CD8-positive, alpha-beta memory T cell (primary cell): Measurements from ENCODE around the gene CRTC2. TPM values are rescaled to one million over a fixed set of nuclear protein-coding genes. Genes with fewer than 3 reads are reported as not detected.

ENCODE experiments used
- CTCF ChIA-PET: fragments of 350-600 bp; sonication (Branson Sonifier 250); formaldehyde crosslinking; loops from one replicate; lab custom pipeline; 2021; ENCODE audit warnings: antibody characterized with exemption; lab: Charles Lee
- POLR2A ChIA-PET: fragments of 350-600 bp; sonication (Branson Sonifier 250); formaldehyde crosslinking; loops from one replicate; lab custom pipeline; 2021; ENCODE audit warnings: antibody characterized with exemption; lab: Charles Lee
- DNase-seq, 5 donors: peaks; one replicate each; pipeline versions ENCODE4 v3.0.0 to v3.0.0-alpha.2; 2020 to 2022; ENCODE audit warnings: mixed read lengths in 1 of 5
- H3K27ac ChIP-seq: one replicate; pipeline ENCODE4 v1.7.0; 2013; ENCODE audit warnings: low read depth, mild to moderate bottlenecking, low read length, moderate library complexity
- H3K27me3 ChIP-seq: 2 replicates; pipeline ENCODE4 v1.7.0; 2013; ENCODE audit warnings: low read length, mild to moderate bottlenecking; ENCODE audit not compliant: insufficient read depth, poor library complexity, severe bottlenecking
- H3K36me3 ChIP-seq: 2 replicates; pipeline ENCODE4 v1.7.0; 2013; ENCODE audit warnings: mild to moderate bottlenecking, low read length, moderate library complexity; ENCODE audit not compliant: insufficient read depth
- H3K4me1 ChIP-seq: 2 replicates; pipeline ENCODE4 v1.7.0; 2013; ENCODE audit warnings: mild to moderate bottlenecking, low read length, moderate library complexity; ENCODE audit not compliant: insufficient read depth
- H3K4me3 ChIP-seq: 2 replicates; pipeline ENCODE4 v1.7.0; 2013; ENCODE audit warnings: mild to moderate bottlenecking, low read length
- H3K9me3 ChIP-seq: 2 replicates; pipeline ENCODE4 v1.7.0; 2013; ENCODE audit warnings: mild to moderate bottlenecking, low read length
- H3K27ac Mint-ChIP-seq, 8 donors: one replicate each; pipeline ENCODE4 v1.8.0; 2020 to 2021; ENCODE audit warnings: mixed read lengths in 8 of 8, mild to moderate bottlenecking in 6 of 8, inconsistent platforms in 3 of 8, moderate library complexity in 3 of 8
- H3K27me3 Mint-ChIP-seq, 2 donors: one replicate each; pipeline ENCODE4 v1.8.0; 2020 to 2021; ENCODE audit warnings: mixed read lengths in 2 of 2, mild to moderate bottlenecking in 1 of 2, moderate library complexity in 1 of 2
- H3K36me3 Mint-ChIP-seq, 3 donors: one replicate each; pipeline ENCODE4 v1.8.0; 2020 to 2021; ENCODE audit warnings: mixed read lengths in 3 of 3, inconsistent platforms in 1 of 3, mild to moderate bottlenecking in 1 of 3
- H3K4me1 Mint-ChIP-seq, 3 donors: one replicate each; pipeline ENCODE4 v1.8.0; 2020 to 2021; ENCODE audit warnings: mixed read lengths in 3 of 3, inconsistent platforms in 1 of 3, mild to moderate bottlenecking in 1 of 3
- H3K4me3 Mint-ChIP-seq, 7 donors: one replicate each; pipeline ENCODE4 v1.8.0; 2020 to 2021; ENCODE audit warnings: mixed read lengths in 7 of 7, mild to moderate bottlenecking in 6 of 7, moderate library complexity in 4 of 7, inconsistent platforms in 2 of 7
- H3K9me3 Mint-ChIP-seq, 5 donors: one replicate each; pipeline ENCODE4 v1.8.0; 2020 to 2022; ENCODE audit warnings: mixed read lengths in 5 of 5, mild to moderate bottlenecking in 3 of 5, moderate library complexity in 2 of 5, inconsistent platforms in 1 of 5
- polyA plus RNA-seq: library from polyadenylated mRNA; unstranded; fragments of 300-500 nt; fragmentation: Illumina TruSeq; gene quantifications from one replicate; pipeline ENCODE4 v1.2.3, GENCODE V29; 2021
- total RNA-seq, 2 experiments: library from RNA; stranded (reverse); gene quantifications; one replicate each; pipeline ENCODE4 v1.2.3, GENCODE V29; 2021

CRTC2 gene
- total and polyA plus RNA-seq, 3 experiments from 2014 or later, result 38.9 to 63.2 (median 53.9) TPM

- DNase-seq, result peak; percentile 72 to 82 (median 77)
- H3K4me1 Mint-ChIP-seq, result peaks cover 30 to 48% (median 42%) of the 10 kb centered on the region in 3 donors
- no peaks in the 10 kb centered on the region for H3K27me3 ChIP-seq
- H3K27ac ChIP-seq, result peak overlapping the region; percentile 91
- peaks cover 41% of the 10 kb centered on the region for H3K36me3 ChIP-seq
- peak overlapping the region; percentile 83 for H3K4me3 ChIP-seq
- ChIA-PET CTCF (interaction anchor here (0.6 to 6.0 kb wide), 30 partner anchors 8 to 1226 kb away, joined by 3 to 58 read pairs (median 4); partner anchors contain the start of genes CREB3L4, CRTC2, GATAD2B and JTB), POLR2A (interaction anchor here (0.6 to 4.1 kb wide), 16 partner anchors 11 to 274 kb away, joined by 3 to 56 read pairs (median 6); partner anchors contain the start of genes CREB3L4, CRTC2, GATAD2B and JTB)
- peak overlapping the region; percentile 93 to 100 (median 98) for H3K27ac Mint-ChIP-seq
- no peaks in the 10 kb centered on the region for H3K9me3 Mint-ChIP-seq
- H3K4me1 ChIP-seq, result peaks cover 31% of the 10 kb centered on the region
- H3K4me3 Mint-ChIP-seq, result peak overlapping the region; percentile 94 to 99 (median 98)
- peaks cover 0 to 4% of the 10 kb centered on the region in 2 donors for H3K27me3 Mint-ChIP-seq
- H3K36me3 Mint-ChIP-seq, result peaks cover 0 to 82% (median 13%) of the 10 kb centered on the region in 3 donors
- no peaks in the 10 kb centered on the region for H3K9me3 ChIP-seq
These were observed 12.4 kb downstream of the CRTC2 start for GRCh38 chr1:153945795-153946621.

GRCh38 chr1:153945131-153945794 lies 13.1 kb downstream of the CRTC2 start:
- CTCF ChIA-PET, result interaction anchor here (0.6 to 6.0 kb wide), 16 partner anchors 9 to 178 kb away, joined by 3 to 58 read pairs (median 8); partner anchors contain the start of genes CREB3L4, CRTC2, GATAD2B and JTB
- peak; percentile 80 to 92 (median 88) for DNase-seq
- H3K4me1 Mint-ChIP-seq, result peaks cover 32 to 53% (median 42%) of the 10 kb centered on the region in 3 donors
- peaks cover 0 to 82% (median 11%) of the 10 kb centered on the region in 3 donors for H3K36me3 Mint-ChIP-seq
- Histone ChIP-seq H3K4me3 (peak overlapping the region; percentile 83), H3K4me1 (peaks cover 31% of the 10 kb centered on the region), H3K36me3 (peaks cover 41% of the 10 kb centered on the region), H3K27me3 (no peaks in the 10 kb centered on the region), H3K27ac (peak overlapping the region; percentile 91), H3K9me3 (no peaks in the 10 kb centered on the region)
- H3K27me3 Mint-ChIP-seq, result peaks cover 0 to 6% of the 10 kb centered on the region in 2 donors
- H3K4me3 Mint-ChIP-seq, result peak overlapping the region; percentile 94 to 99 (median 98)
- POLR2A ChIA-PET, result interaction anchor here (0.5 to 4.1 kb wide), 19 partner anchors 12 to 275 kb away, joined by 3 to 56 read pairs (median 5); partner anchors contain the start of genes CREB3L4, CRTC2, GATAD2B and JTB
- H3K9me3 Mint-ChIP-seq, result no peaks in the 10 kb centered on the region
- peak overlapping the region; percentile 93 to 100 (median 98) for H3K27ac Mint-ChIP-seq

DNA sequence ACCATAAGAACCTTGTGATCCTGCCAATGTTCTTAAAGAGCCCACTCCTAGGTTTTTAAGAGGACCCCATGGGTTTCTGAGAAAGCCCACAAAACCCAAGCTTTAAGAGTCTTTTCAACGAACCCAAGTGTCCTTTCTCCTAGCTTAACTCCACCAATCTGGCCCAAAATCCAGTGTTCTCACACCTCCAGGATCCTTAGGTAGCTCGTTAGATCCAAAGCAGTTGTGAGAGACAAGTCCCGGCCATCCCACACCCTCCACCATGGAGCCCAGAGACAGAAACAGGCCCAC lies 13.6 kb downstream of the CRTC2 start:
- ChIA-PET POLR2A (interaction anchor here (0.5 to 4.1 kb wide), 18 partner anchors 13 to 276 kb away, joined by 3 to 56 read pairs (median 6); partner anchors contain the start of genes CREB3L4, CRTC2, GATAD2B and JTB), CTCF (interaction anchor here (0.6 to 6.0 kb wide), 14 partner anchors 10 to 177 kb away, joined by 3 to 58 read pairs (median 8); partner anchors contain the start of genes CREB3L4, CRTC2, GATAD2B and JTB)
- DNase-seq, result no peak

DNA sequence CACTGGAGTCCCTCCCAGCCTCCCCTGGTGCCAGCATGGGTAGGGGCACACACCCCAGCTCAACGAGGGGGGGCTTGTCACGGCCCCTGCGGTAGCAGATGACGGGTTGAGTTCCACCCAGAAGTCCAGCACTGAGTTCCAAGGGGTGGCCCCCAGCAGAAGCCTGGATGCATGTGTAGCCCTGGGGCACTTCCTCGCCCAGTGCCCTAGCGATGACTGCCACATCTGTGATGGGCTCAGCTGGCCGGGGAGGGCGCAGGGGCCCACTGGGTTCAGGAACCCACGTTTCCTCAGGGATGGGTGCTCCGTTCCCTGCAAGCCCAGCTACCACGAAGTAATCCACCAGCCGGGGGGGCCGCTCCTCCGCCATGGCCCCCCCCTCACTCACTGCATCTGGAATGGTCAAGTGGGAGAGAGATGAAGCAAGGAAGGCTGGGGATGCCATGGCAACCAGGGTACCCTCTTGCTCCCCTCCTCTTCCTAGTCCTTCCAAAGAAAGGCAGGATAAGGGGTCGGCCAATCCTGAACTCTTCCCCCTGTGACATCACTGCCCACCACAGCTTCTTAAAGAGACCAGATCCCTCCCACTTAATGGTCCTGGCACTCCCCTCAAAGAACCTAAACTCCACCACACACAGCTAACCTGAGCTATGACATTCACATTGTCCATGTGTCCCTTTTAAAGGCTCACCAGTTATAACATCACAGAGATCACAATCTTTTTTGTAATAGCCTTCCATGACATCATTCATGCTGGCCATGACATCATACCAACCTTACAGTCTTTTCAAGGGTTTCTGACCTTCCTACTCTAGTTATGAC lies 14.2 kb downstream of the CRTC2 start:
- no peaks in the 10 kb centered on the region for H3K9me3 ChIP-seq
- H3K36me3 Mint-ChIP-seq, result peaks cover 3 to 85% (median 13%) of the 10 kb centered on the region in 3 donors
- POLR2A ChIA-PET, result interaction anchor here (0.6 to 4.1 kb wide), 18 partner anchors 13 to 408 kb away, joined by 3 to 56 read pairs (median 6); partner anchors contain the start of genes CREB3L4, CRTC2, GATAD2B and JTB
- CTCF ChIA-PET, result interaction anchor here (0.6 to 6.0 kb wide), 12 partner anchors 13 to 169 kb away, joined by 3 to 58 read pairs (median 14); partner anchors contain the start of genes CREB3L4, CRTC2, GATAD2B and JTB
- H3K27ac ChIP-seq, result peak overlapping the region; percentile 91
- peak overlapping the region; percentile 83 for H3K4me3 ChIP-seq
- H3K4me1 ChIP-seq, result peaks cover 31% of the 10 kb centered on the region
- DNase-seq, result no peak
- peaks cover 32 to 60% (median 47%) of the 10 kb centered on the region in 3 donors for H3K4me1 Mint-ChIP-seq
- H3K36me3 ChIP-seq, result peaks cover 47% of the 10 kb centered on the region
- peak overlapping the region; percentile 93 to 100 (median 98) for H3K27ac Mint-ChIP-seq
- no peaks in the 10 kb centered on the region for H3K27me3 ChIP-seq
- H3K27me3 Mint-ChIP-seq, result peaks cover 0 to 8% of the 10 kb centered on the region in 2 donors
- peak overlapping the region; percentile 94 to 99 (median 98) for H3K4me3 Mint-ChIP-seq
- H3K9me3 Mint-ChIP-seq, result no peaks in the 10 kb centered on the region

More for the DNA sequence above, 13.6 kb downstream of the CRTC2 start:
- H3K4me3 ChIP-seq, result peak overlapping the region; percentile 83
- peaks cover 32 to 58% (median 45%) of the 10 kb centered on the region in 3 donors for H3K4me1 Mint-ChIP-seq
- peaks cover 43% of the 10 kb centered on the region for H3K36me3 ChIP-seq
- peaks cover 31% of the 10 kb centered on the region for H3K4me1 ChIP-seq
- H3K27me3 ChIP-seq, result no peaks in the 10 kb centered on the region
- H3K27ac ChIP-seq, result peak overlapping the region; percentile 91
- H3K9me3 Mint-ChIP-seq, result no peaks in the 10 kb centered on the region
- peak overlapping the region; percentile 94 to 99 (median 98) for H3K4me3 Mint-ChIP-seq
- H3K27ac Mint-ChIP-seq, result peak overlapping the region; percentile 93 to 100 (median 98)
- peaks cover 0 to 82% (median 12%) of the 10 kb centered on the region in 3 donors for H3K36me3 Mint-ChIP-seq
- peaks cover 0 to 8% of the 10 kb centered on the region in 2 donors for H3K27me3 Mint-ChIP-seq
- H3K9me3 ChIP-seq, result no peaks in the 10 kb centered on the region

DNA sequence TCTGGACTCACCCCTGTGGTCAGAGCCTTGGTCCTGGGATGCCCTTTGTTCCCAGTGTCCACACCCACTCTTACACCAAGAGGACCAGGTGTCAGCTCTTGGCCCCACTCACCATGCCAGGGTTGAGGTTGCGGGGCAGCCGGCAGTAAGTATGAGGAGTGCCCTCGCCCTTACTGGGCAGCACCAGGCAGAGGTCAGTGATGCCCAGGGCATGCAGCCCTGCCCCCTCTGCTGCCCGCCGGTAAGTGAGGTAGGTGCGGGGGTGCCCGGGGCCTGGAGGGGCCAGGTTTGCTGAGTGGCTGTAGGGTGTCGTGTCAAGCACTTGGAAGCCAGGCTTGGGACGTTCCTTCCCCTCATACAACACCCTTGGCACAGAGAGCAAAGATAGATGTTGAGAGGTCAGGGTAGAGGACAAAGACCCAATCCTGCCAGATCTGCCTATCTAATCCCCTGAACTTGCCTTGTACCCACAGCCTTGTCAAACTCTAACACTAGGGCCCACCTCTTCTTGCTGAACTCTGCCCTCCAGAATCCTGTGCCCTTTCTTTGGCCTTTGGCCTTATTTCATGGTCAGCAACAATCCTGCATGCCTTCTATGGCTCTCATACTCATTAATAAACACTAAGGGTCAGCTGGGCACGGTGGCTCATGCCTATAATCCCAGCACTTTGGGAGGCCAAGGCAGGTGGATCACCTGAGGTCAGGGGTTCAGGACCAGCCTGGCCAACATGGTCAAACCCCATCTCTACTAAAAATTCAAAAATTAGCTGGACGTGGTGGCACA lies 15.5 kb downstream of the CRTC2 start:
- no peaks in the 10 kb centered on the region for H3K9me3 Mint-ChIP-seq
- CTCF ChIA-PET, result interaction anchor here (5.1 to 6.0 kb wide), 3 partner anchors 14 to 24 kb away, joined by 46 to 58 read pairs (median 50); partner anchors contain the start of genes CREB3L4, CRTC2 and GATAD2B
- H3K27ac Mint-ChIP-seq, result peak overlapping the region; percentile 30 to 98 (median 82)
- POLR2A ChIA-PET, result interaction anchor here (4.1 kb wide), 1 partner anchor 20 kb away, joined by 56 read pairs; the partner anchor contains the start of gene GATAD2B
- peaks cover 31% of the 10 kb centered on the region for H3K4me1 ChIP-seq
- no peaks in the 10 kb centered on the region for H3K27me3 ChIP-seq
- H3K36me3 Mint-ChIP-seq, result peaks cover 3 to 80% (median 13%) of the 10 kb centered on the region in 3 donors
- H3K4me1 Mint-ChIP-seq, result peaks cover 32 to 60% (median 47%) of the 10 kb centered on the region in 3 donors
- H3K27ac ChIP-seq, result no peak overlapping the region
- H3K9me3 ChIP-seq, result no peaks in the 10 kb centered on the region
- peak overlapping the region; percentile 24 to 95 (median 59) for H3K4me3 Mint-ChIP-seq
- peaks cover 0 to 8% of the 10 kb centered on the region in 2 donors for H3K27me3 Mint-ChIP-seq
- DNase-seq, result no peak
- peaks cover 40% of the 10 kb centered on the region for H3K36me3 ChIP-seq
- H3K4me3 ChIP-seq, result no peak overlapping the region
